SK-N-SH treated with all-trans-retinoic acid at 6 μM for 48 hours (cell line): ENCODE results near the gene ZFAND2B.

Experiments
- ARNTL ChIP-seq: fragments of 450-650 bp; formaldehyde crosslinking; IDR thresholded peaks from 2 replicates; pipeline ENCODE4 v1.5.0; 2020; ENCODE audit warnings: low read depth, mild to moderate bottlenecking, moderate library complexity, borderline replicate concordance
- GLIS3 ChIP-seq: fragments of 250-450 bp; sonication (Bioruptor Pico); IDR thresholded peaks from 2 replicates; pipeline ENCODE4 v1.5.0; 2020; ENCODE audit warnings: mild to moderate bottlenecking, moderate library complexity
- PATZ1 ChIP-seq: fragments of 250-450 bp; sonication (Bioruptor Pico); IDR thresholded peaks from 2 replicates; pipeline ENCODE4 v1.8.0; 2020; ENCODE audit warnings: mild to moderate bottlenecking, moderate library complexity, borderline replicate concordance
- SNAI2 ChIP-seq: fragments of 250-450 bp; sonication (Bioruptor Pico); IDR thresholded peaks from 2 replicates; pipeline ENCODE4 v1.5.0; 2020; ENCODE audit warnings: mild to moderate bottlenecking, moderate library complexity
- ZC3H10 ChIP-seq: fragments of 250-450 bp; sonication (Bioruptor Pico); IDR thresholded peaks from 2 replicates; pipeline ENCODE4 v1.5.1; 2021; ENCODE audit warnings: mild to moderate bottlenecking, moderate library complexity
- ZFP3 ChIP-seq: fragments of 250-450 bp; sonication (Bioruptor Pico); IDR thresholded peaks from 2 replicates; pipeline ENCODE4 v1.5.0; 2020; ENCODE audit warnings: mild to moderate bottlenecking, moderate library complexity
- ZFP30 ChIP-seq: fragments of 450-650 bp; formaldehyde crosslinking; IDR thresholded peaks from 2 replicates; pipeline ENCODE4 v1.5.0; 2022; ENCODE audit warnings: mild to moderate bottlenecking, moderate library complexity
- ZNF565 ChIP-seq: fragments of 450-650 bp; formaldehyde crosslinking; conservative IDR thresholded peaks from 2 replicates; pipeline ENCODE4 v1.5.0; 2020; ENCODE audit warnings: low read depth, mild to moderate bottlenecking, moderate library complexity

- TF ChIP-seq SNAI2 (CRISPR knock-in tag) (no peak), PATZ1 (no peak), ZFP3 (CRISPR knock-in tag) (no peak), GLIS3 (no peak), ZNF565 (CRISPR knock-in tag) (no peak), ZFP30 (CRISPR knock-in tag) (no peak), ZC3H10 (CRISPR knock-in tag) (no peak), ARNTL (no peak)
Measured at GRCh38 chr2:219223831-219224610, 17.4 kb downstream of the ZFAND2B start.
